C4-2B (cell line): Measurements from ENCODE around the gene LIPT2.

Experiments used
- H3K27ac ChIP-seq: fragments of 450-650 bp; 2 replicates; pipeline ENCODE4 v1.5.1; 2017
- CTCF ChIP-seq: fragments of 450-650 bp; conservative IDR thresholded peaks from 2 replicates; pipeline ENCODE4 v1.5.1; 2017; ENCODE audit warnings: mild to moderate bottlenecking
- ZFX ChIP-seq: fragments of 450-650 bp; IDR thresholded peaks from 2 replicates; pipeline ENCODE4 v1.6.1; 2017

LIPT2 gene

GRCh38 chr11:74450318-74450717 is 43.2 kb downstream of the LIPT2 start:
- H3K27ac ChIP-seq = no peak overlapping the region

GRCh38 chr11:74449369-74449931 is 44.1 kb downstream of the LIPT2 start:
- H3K27ac ChIP-seq = no peak overlapping the region
- TF ChIP-seq ZFX (no peak), CTCF (peak; percentile 83)

More at GRCh38 chr11:74450318-74450717, 43.2 kb downstream of the LIPT2 start:
- TF ChIP-seq CTCF (no peak), ZFX (no peak)

- no peak overlapping the region for H3K27ac ChIP-seq
- TF ChIP-seq CTCF (no peak), ZFX (no peak)
These were observed 45.8 kb downstream of the LIPT2 start for GRCh38 chr11:74447720-74448119.

- H3K27ac ChIP-seq = no peak overlapping the region
- TF ChIP-seq CTCF = no peak
- no peak for TF ChIP-seq ZFX
These were observed 47.0 kb downstream of the LIPT2 start for GRCh38 chr11:74446532-74446938.

- TF ChIP-seq ZFX (no peak), CTCF (no peak)
- H3K27ac ChIP-seq = no peak overlapping the region
These were observed 49.2 kb downstream of the LIPT2 start for GRCh38 chr11:74444173-74444826.

GRCh38 chr11:74443071-74443864 is 50.3 kb downstream of the LIPT2 start:
- peak overlapping the region; percentile 18; the same call in 1 of the 2 replicates for H3K27ac ChIP-seq

More at GRCh38 chr11:74443071-74443864, 50.3 kb downstream of the LIPT2 start:
- no peak for TF ChIP-seq ZFX
- TF ChIP-seq CTCF = peak; percentile 81
